KBM-7 (cell line): ENCODE results near the gene SH3BP4.

Experiments
- DNase-seq: peaks from one replicate; pipeline ENCODE4 v3.0.0-alpha.2; 2015
- in situ Hi-C: fragments of 300-500 bp; cut with MboI; formaldehyde crosslinking; loops from 2 replicates; pipeline ENCODE4 v1.14.3; 2020; ENCODE audit warnings: low sequenced_read_pairs, low pct_unique_long_range_greater_than_20kb, mixed read lengths

The SH3BP4 gene

DNA sequence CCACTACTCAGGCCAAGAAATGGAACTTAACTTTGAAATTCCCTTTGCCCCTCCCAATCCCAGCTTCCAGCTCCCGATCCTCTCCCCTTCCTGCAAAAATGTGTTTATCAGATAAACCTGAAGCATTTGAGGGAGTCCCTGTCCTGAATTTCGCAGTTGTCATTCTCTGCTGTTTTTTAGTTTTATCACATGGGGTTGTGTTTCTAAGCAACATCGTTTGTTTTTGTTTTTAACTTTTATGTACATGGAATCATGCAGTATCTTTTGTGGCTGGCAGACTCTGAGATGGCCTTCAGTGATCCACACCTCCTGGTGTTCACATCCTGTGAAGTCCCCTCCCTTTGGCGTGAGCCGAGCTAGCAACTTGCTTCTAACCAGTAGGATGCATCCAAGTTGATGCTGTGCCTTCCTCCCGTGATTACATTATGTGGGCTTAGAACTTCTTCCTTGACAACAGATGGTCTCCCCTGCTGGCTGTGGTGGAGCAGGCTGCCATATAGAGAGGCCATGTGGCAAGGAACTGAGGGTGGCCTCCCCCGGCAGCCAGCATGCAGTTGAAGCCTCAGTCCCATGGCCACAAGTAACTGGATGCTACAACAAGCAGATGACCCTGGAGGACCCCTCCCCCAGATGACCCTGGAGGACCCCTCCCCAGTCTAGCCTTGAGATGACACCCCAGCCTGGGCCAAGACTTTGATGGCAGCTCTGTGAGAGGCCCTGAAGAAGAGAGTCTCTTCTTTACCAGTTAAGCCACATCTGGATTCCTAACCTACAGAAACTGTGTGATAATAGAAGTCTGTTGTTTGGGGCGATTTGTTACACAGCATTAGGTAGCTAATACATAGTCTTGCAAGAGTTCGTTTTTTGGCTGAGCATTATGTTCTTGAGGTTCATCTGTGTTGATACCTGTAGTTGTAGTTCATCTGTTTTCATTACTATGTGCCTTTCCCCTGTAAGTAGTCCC, 27.7 kb downstream of the SH3BP4 start:
- in situ Hi-C loops: no loop called here
- no peak for DNase-seq

DNA sequence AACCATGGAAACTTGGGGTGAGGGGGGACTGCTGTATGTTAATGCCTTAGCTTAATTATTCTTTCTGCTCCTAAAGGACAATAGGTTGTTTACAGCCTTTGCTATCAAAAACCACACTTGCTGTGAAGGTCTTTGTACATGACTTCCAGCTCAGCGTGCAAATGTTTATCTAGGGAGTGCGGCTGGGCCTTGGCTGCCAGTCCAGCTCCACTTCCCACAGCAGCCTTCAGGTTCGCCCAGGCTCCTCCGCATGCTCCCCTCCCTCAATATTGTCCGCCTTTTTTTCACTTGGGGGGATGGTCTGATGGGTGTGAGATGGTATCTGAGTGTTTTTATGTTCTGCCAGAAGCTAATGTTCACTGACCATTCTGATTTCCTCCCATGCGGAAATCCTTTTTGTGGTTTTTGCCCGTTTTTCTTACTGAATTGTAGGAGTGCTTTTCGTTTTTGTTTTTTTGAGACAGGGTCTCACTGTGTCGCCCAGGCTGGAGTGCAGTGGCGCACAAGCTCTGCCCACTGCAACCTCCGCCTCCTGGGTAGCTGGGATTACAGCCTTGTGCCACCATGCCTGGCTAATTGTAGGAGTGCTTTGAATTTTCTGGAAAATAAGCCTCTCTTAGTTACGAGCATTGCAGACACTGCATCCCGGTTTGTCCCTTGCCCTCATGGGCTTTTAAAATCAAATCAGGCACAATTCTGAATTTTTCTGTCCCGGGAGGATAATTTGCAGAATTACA, 28.8 kb downstream of the SH3BP4 start:
- in situ Hi-C loops: no loop called here
- DNase-seq: peak; percentile 60

DNA sequence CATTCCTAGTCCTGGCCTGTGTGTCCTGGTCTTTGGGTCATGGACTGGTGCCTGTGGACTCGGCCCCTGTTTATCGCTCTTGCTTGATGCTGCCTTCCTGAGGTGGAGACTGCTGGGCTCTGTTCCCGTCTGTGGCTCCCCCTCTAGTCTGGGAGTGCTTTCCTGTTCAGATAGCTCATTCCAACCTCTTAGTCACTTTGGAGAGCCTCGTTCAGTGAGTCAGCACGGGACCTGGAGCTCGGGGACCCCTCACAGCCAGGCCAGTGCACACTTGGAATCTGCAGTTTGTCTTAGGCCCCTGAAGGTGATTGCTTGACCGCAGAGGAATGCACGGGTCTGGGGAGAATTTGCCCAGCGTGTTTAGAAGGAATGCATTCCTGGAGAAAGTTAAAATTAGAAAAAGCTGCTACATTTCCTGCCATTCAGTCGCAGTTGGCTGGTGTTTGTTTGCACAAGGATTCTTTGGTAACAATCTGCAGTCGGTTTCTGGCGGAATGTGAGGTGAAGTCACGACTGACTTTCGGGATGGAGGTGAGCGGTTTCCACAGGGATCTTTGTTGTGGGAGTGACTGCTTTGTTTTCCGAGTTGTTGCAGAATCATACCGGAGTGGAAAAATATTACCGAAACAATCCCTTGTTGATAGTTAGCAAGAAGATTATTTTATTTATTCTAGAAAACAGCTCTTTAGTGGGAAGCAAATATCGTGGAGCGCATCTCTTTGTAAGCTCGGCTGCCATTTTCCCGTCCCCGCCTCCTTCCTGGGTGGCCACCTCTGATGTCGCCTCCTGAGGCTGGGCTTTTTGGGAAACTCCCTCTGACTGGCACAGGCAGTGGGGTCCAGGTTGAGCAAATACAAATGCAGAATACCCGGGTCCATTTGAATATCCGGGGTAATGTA, 29.6 kb downstream of the SH3BP4 start:
- in situ Hi-C loops: no loop called here
- peak; percentile 29 for DNase-seq

DNA sequence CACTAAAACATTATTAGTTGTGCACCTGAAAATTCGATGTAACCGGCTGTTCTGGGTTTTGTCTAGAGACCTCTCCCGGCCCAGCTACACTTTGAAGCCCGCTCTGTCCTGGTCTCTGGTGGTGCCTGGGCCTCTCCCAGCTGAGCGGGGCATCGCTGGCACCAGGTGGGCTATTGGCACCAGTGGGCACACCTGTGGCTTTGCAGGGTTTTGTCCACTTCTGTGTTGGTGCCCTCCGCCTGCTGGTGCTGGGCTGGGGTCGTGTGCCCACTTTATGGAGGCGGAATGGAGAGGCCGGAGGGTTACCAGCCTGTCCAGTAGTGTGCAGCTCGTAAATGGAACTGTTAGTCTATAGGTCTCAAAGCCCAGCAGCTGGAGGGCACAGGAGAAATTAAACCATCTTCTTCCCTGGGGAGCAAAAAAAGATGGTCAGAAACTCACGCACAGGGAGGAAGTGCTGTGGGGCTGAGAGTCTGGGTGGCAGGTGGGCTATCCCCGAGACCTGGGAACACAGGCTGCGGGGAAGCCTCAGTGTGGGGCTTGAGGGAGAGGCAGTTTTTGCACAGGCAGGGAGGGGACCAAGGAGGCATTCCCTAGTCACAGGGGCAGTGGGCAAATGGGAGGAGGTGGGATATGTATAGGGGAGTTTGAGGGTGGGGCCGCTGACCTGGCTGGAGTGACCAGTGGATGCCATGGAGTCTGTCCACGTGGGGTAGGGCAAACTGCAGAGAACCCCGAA, 30.4 kb downstream of the SH3BP4 start:
- in situ Hi-C loops: no loop called here

DNA sequence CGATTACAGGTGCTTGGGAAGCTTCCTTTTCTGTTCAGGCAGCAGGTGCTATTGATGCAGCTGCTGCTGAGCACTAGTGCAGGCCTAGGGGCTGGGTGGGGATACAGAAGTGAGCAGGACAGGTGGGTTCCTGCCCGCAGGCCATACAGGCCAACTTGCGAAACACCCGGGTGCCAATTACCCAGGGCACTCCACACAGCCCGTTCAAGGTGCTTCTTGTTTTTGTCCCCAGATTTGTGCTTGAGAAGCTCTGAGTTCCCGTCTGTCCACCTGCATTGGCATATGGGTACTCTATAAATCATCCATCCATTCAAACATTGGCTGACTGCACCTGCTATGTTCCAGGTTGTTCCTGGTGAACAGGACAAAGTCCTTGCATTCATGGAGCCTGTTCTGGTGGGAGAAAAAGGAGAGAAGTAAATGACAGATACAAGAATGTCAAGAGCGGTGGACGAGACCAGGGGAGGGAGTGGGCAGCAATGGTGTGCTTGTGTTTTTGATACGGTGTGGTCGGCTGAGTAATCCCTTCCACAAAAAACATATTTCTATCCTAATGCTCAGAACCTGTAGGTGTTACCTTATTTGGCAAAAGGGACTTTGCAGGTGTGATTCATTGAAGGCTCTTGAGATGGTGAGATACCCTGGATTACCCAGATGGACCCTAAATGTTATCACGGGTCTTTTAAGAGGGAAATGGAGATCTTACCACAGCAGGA, 31.4 kb downstream of the SH3BP4 start:
- no peak for DNase-seq
- in situ Hi-C loops: no loop called here

More for the DNA sequence above, 30.4 kb downstream of the SH3BP4 start:
- no peak for DNase-seq

DNA sequence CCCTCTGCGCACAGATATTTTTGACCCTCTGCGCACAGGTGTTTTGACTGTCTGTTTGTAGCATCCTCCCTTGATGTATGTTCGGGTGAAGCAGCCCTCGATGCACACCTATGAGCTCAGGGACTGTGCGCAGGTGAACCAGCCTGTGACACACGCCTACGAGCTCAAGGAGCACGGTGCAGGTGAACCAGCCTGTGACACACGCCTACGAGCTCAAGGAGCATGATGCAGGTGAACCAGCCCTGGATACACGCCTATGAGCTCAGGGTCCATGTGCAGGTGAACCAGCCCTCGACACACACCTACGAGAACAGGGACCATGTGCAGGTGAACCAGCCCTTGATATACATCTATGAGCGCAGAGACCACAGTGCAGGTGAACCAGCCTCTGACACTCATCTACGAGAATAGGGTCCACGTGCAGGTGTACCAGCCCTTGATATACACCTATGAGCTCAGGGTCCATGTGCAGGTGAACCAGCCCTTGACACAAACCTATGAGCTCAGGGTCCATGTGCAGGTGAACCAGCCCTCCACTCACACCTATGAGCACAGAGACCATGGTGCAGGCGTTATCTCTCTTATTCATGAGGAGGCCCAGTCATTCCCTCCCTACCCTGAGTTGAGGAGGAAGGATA, 33.9 kb downstream of the SH3BP4 start:
- in situ Hi-C loops: no loop called here

DNA sequence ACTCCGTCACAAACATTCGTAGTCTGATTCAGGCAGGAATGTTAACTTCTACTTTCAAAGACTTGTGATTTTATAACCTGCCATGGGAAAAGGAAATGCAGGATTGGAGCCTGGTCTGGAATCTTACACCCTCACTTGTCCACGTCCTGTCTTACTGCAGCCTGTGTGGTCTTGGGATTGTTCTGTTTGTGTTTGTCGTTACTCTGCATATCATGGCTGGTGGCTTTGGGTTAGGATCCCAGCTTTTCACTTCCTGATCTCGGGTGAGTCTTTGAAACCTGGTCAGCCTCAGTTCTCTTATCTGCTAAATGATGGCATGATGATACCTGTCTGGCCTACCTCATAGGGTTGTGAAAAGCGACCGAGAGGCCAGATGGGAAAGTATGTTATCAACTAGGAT, 34.6 kb downstream of the SH3BP4 start:
- no peak for DNase-seq
- in situ Hi-C loops: no loop called here

More for the DNA sequence above, 33.9 kb downstream of the SH3BP4 start:
- no peak for DNase-seq

DNA sequence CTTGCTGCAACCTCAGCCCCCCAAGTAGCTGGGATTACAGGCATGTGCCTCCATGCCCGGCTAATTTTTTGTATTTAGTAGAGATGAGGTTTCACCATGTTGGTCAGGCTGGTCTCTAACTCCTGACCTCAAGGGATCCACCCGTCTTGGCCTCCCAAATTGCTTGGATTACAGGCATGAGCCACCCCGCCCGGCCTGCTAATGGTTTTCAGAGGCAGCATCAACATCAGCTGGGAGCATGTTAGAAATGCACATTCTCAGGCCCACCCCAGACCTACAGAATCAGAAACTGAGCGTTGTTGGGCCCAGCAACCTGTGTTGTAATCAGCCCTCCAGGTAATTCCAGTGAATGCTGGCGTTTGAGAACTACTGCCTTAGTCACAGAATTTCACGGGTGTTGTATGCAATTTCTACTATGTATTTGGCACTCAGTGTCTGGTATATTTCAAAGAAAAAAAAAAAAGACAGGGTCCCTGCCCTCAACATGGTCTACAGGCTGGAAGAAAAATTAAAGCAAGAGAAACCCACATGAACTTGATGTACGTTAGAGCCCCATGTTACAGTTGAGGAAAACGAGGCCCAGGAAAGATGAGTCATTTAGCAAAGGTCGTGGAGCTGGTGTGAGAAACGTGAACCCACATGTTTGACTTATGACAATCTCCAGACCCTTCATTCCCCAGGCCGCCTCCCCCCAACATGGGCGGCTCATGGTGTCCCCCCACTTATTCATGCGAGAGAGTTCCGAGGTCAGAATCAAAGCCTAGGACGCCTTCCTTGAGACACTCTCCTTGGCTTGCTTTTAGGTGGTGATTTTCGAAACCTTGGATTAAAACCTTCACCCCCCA, 35.3 kb downstream of the SH3BP4 start:
- in situ Hi-C loops: no loop called here
- no peak for DNase-seq

DNA sequence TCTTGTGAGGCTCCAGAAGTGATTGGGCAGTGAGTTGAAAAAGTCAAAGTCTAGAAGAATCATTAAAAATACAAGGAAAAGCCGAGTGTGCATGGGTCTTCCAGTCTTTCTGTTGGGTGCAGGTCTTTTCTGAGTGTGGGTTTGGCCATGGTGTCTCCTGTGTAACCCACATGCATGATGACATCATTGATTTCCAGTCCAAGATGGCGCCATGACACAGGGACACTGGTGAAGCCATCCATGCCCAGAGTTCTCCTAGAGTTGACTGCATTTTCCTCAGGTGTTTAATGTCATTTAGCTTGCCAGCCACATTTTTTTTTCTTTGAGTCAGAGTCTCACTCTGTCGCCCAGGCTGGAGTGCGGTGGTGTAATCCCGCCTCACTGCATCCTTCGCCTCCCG, 35.9 kb downstream of the SH3BP4 start:
- in situ Hi-C loops: no loop called here
- no peak for DNase-seq

DNA sequence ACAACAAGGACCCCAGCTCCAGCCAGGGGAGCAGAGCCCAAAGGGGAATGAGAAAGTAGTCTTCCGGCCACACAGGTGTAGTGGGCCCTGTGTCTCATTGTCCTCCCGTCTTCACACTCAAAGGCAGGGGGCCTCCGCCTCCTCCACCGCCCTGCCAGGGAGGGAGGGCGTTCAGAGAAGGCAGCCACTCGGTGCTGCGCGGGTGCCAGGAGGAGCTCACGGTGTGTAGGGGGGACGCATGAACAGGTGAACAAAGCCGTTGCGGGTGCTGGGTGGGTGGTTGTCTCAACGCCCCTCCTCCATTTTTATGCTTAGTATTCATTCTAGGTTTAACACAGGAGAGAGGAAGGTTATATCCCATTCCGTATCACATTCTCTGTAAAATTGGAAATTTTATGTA, 36.7 kb downstream of the SH3BP4 start:
- in situ Hi-C loops: no loop called here
- DNase-seq: no peak

DNA sequence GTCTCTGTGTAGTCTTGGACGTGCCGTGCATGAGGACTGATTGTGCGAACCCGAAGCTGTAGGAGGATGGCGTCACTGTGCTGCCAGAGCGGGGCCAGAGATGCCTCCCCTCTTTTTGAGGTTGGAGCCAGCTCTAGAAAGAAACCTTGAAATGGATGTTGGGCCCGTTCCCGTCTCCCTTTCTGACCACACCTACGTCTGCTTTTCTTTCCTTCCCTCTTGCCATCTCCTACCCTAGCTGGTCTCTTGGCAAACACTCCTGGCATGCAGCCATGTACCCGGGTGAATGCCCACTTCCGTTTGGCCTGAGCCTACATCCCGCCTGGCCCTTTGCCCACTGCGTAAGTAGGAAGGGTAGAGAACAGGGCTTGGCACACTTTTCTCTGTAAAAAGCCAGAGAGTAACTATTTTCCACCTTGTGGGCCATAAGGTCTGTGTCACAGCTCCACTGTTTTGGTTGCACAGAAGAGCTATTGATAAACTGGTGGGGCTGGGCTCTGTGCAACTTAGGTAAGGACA, 37.4 kb downstream of the SH3BP4 start:
- in situ Hi-C loops: no loop called here
- DNase-seq: no peak

DNA sequence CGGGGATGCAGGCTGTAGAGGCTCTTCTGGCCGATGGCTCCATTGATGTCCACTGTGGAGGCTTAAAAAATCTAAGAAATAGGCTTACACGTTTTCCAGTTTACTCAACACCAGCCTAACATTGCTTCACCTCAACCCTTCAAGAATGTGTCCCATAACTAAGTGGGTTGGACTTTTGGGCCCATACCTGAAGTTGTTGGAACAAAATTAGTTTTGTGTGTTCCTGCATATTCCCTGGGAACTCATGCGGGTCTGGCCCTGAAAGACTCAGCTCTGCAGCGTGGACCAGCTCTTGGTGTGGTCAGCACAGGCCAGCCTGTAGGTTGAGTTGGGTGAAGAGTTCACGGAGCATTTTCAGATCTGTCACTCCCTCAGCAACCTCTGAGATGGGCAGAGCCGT, 38.5 kb downstream of the SH3BP4 start:
- in situ Hi-C loops: no loop called here
- no peak for DNase-seq

DNA sequence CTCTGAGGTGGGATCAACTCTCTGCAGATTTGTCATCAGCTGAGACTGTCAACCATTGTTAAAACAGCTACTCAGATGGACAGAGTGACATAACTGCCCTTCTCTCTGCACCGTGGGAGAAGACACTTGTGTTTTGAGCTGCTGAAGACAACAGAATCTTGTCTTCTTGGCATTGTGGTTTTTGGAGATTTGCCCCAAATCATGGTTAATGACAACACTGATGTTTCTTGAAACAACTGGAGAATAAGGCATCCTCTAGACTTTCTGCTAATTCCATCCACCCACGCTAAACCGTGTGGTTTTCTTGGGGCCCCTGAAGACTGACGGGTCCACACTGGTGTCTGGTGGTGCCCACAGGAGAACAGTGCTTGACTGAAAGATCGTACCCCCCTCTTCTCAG, 39.5 kb downstream of the SH3BP4 start:
- in situ Hi-C loops: no loop called here
- DNase-seq: no peak

DNA sequence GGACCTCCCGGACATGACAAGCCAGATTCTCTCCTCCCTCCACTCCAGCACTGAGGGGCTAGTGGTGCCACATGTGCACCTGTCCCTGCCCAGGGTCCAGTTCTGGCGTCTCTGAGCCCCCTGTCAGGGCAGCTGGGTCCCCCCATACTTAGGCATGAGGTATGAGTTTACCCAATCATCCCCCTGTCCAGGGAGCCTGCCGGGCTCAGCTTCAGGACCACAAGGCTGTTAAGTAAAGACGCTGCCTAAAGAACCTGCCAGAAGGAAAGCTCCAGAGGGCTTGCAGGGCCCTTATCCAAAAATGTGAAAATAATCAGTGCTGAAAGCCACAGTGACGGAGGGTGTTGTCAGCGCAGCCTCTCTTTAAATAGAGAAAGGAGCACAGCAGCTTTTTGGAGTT, 40.0 kb downstream of the SH3BP4 start:
- DNase-seq: no peak
- in situ Hi-C loops: no loop called here

DNA sequence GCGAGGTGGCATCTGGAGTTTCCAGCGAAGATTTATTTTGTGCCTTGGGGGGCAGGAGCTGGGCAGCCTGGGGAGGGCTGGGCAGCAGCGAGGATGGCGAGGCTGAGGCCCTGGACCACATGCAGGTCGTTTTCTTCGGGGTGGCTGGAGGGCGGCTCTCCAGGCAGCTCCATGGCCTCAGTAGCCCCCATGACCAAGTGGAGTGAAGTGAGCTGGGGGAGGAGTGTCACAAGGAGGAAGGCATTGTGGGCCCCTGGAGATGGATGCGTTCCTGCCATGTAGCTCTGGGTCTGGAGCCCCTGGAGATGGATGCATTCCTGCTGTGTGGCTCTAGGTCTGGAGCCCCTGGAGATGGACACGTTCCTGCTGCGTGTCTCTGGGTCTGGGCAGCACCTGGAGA, 40.4 kb downstream of the SH3BP4 start:
- no peak for DNase-seq

DNA sequence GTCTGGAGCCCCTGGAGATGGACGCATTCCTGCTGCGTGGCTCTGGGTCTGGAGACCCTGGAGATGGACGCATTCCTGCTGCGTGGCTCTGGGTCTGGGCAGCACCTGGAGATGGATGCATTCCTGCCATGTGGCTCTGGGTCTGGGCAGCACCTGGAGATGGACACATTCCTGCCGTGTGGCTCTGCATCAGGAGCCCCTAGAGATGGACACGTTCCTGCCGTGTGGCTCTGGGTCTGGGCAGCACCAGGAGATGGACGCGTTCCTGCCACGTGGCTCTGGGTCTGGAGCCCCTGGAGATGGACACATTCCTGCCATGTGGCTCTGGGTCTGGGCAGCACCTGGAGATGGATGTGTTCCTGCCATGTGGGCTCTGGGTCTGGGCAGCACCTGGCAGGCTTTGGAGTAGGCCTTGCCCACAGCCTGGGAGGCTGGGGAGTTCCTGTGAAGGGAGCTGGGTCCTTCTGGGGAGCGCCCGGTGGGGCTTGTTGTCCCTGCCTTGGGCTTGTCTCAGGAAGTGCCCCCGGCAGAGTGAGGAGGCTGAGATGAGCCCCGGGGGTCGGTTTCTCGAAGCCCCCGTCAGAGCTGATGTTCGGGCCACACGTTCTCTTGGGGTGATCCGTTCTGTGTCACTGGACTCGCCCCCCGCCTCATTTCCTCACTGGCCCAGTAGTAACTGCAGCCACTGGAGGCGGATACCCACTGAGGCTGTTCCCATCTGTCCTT, 41.0 kb downstream of the SH3BP4 start:
- in situ Hi-C loops: no loop called here
- no peak for DNase-seq

More for the DNA sequence above, 40.4 kb downstream of the SH3BP4 start:
- in situ Hi-C loops: no loop called here
